NCI-H1417 treated with DMSO at 0.1 percent for 48 hours (cell line): ENCODE results near the gene PHPT1.
A peak's percentile ranks its signal among the peaks of the same experiment; 100 is the strongest.
"Not testable (repeated sequence)": the region's sequence is repeated elsewhere in the genome, so short reads cannot be mapped to it uniquely, and the experiment has no call there.

Experiments
- DNase-seq: peaks from one replicate; lab custom pipeline; 2025; lab: John Stamatoyannopoulos, UW

PHPT1 gene

GRCh38 chr9:136837146-136837855 lies 11.9 kb upstream of the PHPT1 start:
- DNase-seq: no peak

- not testable (repeated sequence) for DNase-seq
Observed at GRCh38 chr9:136837856-136838277, 11.3 kb upstream of the PHPT1 start.

GRCh38 chr9:136838314-136839228 lies 10.6 kb upstream of the PHPT1 start:
- no peak for DNase-seq

GRCh38 chr9:136839229-136840139 lies 9.7 kb upstream of the PHPT1 start:
- DNase-seq: no peak

GRCh38 chr9:136840140-136840876 lies 8.9 kb upstream of the PHPT1 start:
- DNase-seq: no peak

- peak; percentile 45 for DNase-seq
Observed at GRCh38 chr9:136840877-136841645, 8.1 kb upstream of the PHPT1 start.

- DNase-seq: not testable (repeated sequence)
Observed at GRCh38 chr9:136841646-136842379, 7.4 kb upstream of the PHPT1 start.

GRCh38 chr9:136842380-136842948 lies 6.7 kb upstream of the PHPT1 start, which contains the start of gene AJM1:
TSS of gene AJM1 (plus strand) at chr9:136842478. CDS start at chr9:136844415, 1,937 bp downstream.
- DNase-seq: not testable (repeated sequence)

GRCh38 chr9:136843159-136843800 lies 5.9 kb upstream of the PHPT1 start:
- DNase-seq: not testable (repeated sequence)

- not testable (repeated sequence) for DNase-seq
Observed at GRCh38 chr9:136843801-136844740, 5.1 kb upstream of the PHPT1 start.

GRCh38 chr9:136844761-136845464 lies 4.3 kb upstream of the PHPT1 start:
- no peak for DNase-seq

GRCh38 chr9:136845465-136846260 lies 3.5 kb upstream of the PHPT1 start:
- no peak for DNase-seq

GRCh38 chr9:136846376-136847087 lies 2.7 kb upstream of the PHPT1 start:
- no peak for DNase-seq

- DNase-seq: no peak
Observed at GRCh38 chr9:136847088-136847825, 2.0 kb upstream of the PHPT1 start.
